AG08395 (cell line): ENCODE results near the gene DPP10.

Source experiments
- DNase-seq: peaks from one replicate; pipeline ENCODE4 v3.0.0; 2012; ENCODE audit warnings: mixed read lengths, low spot score

The DPP10 gene

GRCh38 chr2:114609203-114609602, 166.8 kb downstream of the DPP10 start:
- no peak for DNase-seq

- no peak for DNase-seq
Observed at GRCh38 chr2:114609801-114610200, 167.4 kb downstream of the DPP10 start.

DNA sequence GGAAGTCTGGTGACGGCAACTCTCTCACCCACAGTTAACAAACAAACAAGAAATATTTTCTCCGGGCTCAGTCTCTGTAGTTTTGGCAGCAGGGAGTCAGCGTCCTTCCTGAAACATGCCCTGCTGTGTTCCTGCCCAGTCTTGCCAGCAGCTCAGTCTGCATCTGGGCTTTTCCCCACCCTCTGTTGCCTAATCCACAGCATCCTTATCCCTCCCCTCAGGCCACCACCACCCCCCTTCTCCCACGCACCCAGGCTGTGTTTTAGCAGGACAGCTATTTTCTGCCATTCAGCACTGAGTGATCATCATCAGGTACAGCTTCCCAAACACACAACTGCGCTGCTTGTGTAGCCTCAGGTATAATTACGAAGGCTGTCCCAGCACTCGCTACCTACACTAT, 168.2 kb downstream of the DPP10 start:
- DNase-seq, result no peak

- DNase-seq, result no peak
Observed at GRCh38 chr2:114614592-114614991, 172.2 kb downstream of the DPP10 start.

DNA sequence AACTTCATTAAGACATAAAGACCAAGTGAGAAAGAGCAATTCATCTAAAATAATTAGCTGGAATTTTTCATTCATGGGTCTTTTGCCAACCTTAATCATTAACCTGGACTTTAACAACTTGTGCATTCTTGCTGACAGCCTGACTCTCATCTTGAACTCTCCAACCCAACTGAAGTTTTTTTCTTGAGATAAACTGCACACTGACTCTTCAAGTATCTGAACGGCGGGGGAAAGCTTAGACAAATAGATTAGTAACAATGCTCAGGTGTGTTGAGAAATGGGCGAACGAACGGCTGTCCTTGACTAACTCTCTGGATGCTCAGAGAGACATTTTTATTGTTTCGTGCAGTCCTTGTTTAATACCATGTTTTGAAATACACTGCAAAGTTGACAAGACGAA, 186.0 kb downstream of the DPP10 start:
- DNase-seq, result no peak

DNA sequence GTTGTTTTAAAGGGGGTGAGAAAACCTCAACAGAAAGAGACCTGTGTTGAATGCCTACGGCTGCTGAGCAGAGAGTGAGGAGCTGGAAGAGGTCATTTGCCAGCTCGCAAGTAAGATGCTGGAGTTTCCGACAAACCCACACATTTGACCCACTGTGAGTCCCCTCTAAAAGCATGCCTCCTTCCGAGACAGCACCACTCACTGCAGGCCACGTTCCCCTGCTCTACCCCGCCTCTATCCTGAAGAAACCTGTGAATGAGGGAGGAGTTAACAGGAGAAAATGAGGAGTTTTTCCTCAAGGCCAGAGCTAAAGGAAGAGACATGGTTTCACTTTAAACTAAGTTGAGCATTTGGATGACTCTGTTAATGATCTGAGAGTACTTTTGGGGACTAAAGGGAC, 188.7 kb downstream of the DPP10 start:
- no peak for DNase-seq

DNA sequence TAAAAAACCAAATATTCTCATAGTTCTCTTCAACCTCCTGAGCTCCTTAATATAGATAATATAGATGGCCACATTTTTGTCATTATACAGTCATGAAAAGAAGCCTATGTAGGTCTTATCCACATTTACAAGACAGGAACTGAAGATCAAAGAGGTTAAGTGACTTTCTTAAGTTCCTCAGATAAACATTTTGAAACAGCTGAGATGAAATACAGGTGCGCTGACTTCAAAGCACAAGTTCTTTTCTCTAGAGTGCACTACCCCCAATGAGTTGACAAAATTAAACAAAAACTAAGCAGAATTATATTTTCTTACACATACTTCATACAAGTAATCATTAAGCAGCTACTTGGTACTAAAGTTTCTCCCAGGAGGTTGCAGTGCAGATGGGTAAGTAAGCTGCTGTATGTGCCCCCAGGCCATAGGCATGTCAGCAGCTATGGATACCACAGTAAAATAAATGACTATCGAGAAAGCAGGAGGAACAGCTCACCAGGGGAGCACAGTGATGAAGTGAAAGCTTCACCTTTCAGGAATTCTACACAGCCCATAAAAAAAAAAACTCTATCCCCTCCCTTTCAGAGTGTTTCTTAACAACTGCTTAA, 199.8 kb downstream of the DPP10 start:
- no peak for DNase-seq

DNA sequence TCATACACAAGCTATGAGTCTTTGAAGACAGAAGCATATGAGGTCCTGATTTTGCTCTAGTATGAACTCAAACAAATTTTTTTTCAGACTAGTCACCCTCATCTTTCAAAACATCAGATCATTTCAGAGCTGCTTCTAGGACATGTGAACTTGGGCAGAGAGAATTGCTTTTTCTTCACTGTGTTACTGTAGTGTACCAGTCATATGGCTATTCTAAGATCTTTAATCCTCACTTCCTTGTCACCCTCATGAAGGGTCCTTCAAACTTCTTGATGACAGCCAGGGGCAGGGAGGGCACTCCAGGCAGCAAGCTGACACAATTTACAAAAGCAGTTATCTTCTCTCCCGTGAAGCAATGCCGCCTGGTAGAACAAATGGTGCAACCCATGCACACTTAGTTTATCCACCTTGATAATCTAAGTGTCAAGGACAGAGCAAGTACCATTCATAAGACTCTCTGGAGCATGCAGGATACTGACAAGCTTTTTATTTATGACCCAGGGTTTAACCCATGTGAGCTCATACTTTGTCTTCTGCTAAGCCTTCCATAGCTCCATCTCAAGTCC, 200.6 kb downstream of the DPP10 start:
- no peak for DNase-seq

DNA sequence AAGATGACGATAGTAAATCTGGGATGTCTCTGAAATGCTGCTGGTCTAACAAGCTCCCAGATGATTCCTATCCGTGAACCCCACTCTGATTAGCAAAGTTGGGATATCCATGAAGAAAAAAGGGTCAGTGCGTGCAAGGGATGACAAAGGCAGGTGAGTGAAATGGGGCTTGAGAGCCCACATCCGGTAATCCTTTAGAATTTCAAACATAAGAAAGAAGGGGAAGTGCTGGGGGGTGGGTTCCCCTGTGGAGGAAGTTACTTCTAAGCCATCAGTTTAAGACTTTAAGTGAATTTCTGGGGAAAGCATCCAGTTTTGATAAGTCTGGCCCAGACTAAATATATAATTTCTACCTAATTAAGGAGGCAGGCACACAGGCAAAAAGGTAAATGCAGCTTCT, 209.5 kb downstream of the DPP10 start:
- no peak for DNase-seq

DNA sequence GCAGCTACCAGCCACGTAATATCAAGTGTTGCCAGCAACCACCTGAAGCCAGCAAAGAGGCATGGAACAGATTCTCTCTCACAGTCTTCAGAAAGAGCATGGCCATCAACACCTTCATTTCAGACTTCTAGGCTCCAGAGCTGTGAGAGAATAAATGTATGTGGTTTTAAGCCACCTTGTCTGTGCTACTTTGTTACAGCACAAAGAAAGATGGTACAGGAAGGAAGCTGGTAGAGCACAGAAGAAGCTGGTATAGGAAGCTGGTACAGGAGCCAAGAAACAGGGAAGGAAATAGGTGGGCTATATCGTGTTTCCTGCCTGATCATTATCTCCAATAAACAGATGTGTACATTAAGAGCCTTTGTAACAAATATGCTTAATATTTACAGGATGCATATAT, 217.4 kb downstream of the DPP10 start:
- DNase-seq, result no peak

DNA sequence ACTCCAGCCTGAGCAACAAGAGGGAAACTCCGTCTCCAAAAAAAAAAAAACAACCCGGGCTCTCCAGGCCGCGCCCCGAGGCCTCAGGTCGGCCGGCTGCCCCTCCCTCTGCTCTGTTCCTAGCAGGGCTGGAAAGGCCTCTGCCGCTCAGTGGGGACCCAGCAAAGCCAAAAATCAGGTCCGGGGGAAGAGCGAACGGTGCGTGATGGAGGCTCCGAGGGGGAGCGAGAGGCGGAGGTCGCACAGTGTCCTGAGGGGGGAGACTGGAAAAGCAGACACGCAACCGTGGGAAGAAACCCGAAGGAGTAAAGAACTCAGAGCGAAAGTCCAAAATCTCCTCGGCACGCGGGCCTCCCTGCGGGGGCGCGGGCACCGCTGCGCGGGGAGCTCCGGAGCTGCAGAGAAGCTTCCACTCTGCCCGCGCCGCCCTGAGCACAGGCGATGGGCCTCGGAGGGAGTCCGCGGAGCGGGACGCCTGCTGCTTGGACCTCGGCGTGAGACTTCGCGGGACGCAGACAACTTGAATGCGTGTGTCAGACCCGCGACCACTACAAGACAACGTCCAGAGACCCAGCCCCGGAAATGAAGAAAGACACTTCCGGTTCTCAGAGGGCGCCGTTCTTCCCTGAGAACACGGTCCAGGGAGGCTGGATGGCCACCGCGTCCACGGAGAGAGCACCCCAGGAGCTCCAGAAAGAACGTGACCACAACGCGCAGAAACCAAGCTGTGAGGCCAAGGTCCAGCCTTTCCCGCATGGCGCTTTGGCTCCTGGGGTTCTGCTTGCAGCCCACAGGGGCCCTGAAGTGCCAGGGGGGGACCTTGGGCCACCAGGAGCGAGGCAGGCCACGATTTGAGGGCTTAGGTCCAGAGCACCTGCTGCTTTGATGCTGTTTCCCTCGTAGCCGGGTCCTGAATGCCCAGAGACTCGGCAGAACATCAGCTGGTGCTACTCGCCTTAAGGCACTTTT, 219.8 kb downstream of the DPP10 start:
- DNase-seq, result no peak

- no peak for DNase-seq
Observed at GRCh38 chr2:114668415-114668814, 226.0 kb downstream of the DPP10 start.

- DNase-seq, result no peak
Observed at GRCh38 chr2:114683251-114683650, 240.8 kb downstream of the DPP10 start.

- DNase-seq, result no peak
Observed at GRCh38 chr2:114684403-114684802, 242.0 kb downstream of the DPP10 start.

GRCh38 chr2:114685102-114685501, 242.7 kb downstream of the DPP10 start:
- no peak for DNase-seq

GRCh38 chr2:114688241-114688640, 245.8 kb downstream of the DPP10 start:
- no peak for DNase-seq

DNA sequence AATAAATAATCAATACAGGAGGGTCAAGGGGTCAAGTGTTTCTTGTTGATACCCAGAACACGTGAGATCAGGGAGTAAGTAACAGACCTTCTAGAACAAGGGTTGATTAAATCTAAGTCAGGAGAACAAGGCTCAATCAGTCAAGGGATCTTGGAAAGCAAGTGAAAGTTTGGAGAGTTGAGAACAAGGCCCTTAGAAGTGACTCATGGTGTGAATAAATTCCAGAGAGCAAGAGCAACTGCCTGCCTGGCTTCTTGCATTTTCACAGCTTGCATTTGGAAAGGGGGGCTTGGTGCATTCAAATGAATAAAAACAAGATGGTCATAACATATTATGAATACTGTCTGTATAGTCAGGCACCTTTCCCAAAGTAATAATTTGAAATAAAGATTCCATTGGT, 256.1 kb downstream of the DPP10 start:
- DNase-seq, result no peak

DNA sequence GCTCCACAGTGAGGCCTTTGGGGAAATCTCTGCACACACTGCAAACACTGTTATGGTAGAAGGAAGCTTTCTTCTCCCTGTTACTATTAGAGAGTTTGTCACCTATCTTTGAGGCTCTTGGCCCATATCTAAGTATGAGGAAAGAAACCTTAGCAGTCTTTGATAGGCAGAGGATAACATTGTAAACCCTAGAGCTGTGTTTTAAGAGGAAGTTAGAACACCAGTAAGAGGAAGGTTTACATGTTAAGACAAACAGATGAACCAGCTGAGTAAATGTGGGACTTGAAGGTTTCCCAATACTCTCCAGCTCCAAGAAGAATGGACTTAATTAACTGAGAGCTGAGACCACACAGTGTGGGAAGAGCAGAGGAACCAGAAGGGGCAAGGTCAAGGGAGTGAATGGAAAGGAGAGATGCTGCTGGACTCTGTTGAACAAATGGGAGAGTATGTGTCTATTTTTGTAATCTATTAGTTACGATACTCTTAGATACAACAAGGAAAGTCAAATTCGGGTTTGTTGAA, 257.0 kb downstream of the DPP10 start:
- no peak for DNase-seq

DNA sequence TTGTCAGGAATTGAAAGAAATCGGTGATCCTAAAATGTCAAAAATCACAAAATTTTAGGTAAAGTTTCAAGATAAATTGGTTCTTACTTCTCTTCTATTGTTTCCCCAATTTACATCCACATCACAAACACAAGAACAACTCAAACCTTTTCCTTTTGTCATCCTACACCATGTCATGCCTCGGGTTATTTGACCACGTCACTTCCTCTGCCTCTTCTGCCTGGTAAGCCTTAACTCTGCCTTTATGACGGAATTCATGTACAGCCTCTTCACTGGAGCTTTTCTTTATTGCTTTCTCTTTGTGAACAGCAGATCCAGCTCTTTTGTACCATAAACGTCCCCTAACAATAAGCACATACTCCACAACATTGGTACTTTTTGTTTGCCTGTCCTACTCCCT, 258.0 kb downstream of the DPP10 start:
- DNase-seq, result no peak

DNA sequence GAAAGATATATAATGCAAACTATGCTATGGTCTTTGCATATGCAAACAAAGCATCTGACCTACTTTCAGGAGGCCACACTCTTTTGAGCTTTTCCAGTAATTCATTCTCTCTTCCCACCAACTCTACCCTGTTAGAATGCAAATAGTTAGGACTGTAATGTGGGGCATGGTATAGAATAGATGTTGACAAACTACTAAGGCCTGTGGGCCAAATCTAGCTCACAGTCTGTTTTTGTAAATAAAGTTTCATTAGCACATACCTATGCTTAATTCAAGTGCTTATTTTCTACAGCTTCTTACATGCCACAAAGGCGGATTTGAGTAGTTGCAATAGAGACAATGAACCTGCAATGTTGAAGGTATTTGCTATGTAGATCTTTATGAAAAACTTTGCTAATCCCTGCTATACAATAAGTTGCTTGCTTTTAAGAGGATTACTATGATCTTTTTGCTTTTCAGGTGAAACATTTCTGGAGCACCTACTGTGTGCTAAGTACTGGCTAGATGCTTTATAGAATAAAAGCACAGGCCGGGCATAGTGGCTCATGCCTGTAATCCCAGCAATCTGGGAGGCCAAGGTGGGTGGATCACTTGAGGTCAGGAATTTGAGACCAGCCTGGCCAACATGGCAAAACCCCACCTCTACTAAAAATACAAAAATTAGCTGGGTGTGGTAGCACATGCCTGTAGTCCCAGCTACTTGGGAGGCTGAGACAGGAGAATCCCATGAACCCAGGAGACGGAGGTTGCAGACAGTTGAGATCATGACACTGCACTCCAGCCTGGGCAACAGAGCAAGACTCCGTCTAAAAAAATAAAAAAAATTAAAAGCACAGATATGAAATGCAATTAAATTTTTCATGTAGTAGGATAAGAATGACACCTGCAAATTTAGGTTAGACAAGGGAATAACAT, 267.8 kb downstream of the DPP10 start:
- no peak for DNase-seq

GRCh38 chr2:114714313-114714712, 271.9 kb downstream of the DPP10 start:
- DNase-seq, result no peak

DNA sequence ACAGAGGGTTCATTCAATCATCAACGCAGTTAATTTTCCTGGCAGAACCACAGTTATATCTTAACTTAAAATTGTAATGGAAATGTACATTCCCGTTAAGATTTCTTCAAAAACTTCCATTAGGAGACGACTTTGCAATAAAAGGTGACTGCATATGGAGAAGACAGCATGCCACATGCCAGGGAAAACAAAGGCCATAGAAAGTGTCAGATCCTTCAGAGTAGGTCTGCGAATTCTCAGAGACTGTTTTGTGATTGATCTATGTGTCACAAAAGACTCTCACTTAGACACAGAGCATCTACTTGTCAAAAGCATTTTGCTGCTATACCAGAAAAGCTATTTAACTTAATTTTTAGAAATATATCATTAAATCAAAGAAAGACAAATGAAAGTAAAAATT, 274.6 kb downstream of the DPP10 start:
- DNase-seq, result no peak
